Fibroblast of mammary gland (primary cell): ENCODE results near the gene HSPB1.
"Not testable (repeated sequence)": the region's sequence is repeated elsewhere in the genome, so short reads cannot be mapped to it uniquely, and the experiment has no call there.

Experiments
- DNase-seq: peaks from one replicate; pipeline ENCODE4 v3.0.0-alpha.2; 2010; ENCODE audit warnings: low read depth
- H3K4me3 ChIP-seq: 2 replicates; pipeline ENCODE4 v1.5.1; 2011; ENCODE audit warnings: low read depth, mild to moderate bottlenecking, low read length, moderate library complexity; ENCODE audit not compliant: control insufficient read depth
- TF ChIP-seq, protein P1 (sequence below): conservative IDR thresholded peaks from 2 replicates; pipeline ENCODE4 v1.5.1; 2011; ENCODE audit warnings: low read depth, low read length, inconsistent platforms; ENCODE audit not compliant: control insufficient read depth, insufficient read depth

The HSPB1 gene

GRCh38 chr7:76261931-76262330 lies 40.5 kb upstream of the HSPB1 start:
- no peak overlapping the region for H3K4me3 ChIP-seq
- no peak for DNase-seq
- TF ChIP-seq, protein P1, sequence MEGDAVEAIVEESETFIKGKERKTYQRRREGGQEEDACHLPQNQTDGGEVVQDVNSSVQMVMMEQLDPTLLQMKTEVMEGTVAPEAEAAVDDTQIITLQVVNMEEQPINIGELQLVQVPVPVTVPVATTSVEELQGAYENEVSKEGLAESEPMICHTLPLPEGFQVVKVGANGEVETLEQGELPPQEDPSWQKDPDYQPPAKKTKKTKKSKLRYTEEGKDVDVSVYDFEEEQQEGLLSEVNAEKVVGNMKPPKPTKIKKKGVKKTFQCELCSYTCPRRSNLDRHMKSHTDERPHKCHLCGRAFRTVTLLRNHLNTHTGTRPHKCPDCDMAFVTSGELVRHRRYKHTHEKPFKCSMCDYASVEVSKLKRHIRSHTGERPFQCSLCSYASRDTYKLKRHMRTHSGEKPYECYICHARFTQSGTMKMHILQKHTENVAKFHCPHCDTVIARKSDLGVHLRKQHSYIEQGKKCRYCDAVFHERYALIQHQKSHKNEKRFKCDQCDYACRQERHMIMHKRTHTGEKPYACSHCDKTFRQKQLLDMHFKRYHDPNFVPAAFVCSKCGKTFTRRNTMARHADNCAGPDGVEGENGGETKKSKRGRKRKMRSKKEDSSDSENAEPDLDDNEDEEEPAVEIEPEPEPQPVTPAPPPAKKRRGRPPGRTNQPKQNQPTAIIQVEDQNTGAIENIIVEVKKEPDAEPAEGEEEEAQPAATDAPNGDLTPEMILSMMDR = no peak

DNA sequence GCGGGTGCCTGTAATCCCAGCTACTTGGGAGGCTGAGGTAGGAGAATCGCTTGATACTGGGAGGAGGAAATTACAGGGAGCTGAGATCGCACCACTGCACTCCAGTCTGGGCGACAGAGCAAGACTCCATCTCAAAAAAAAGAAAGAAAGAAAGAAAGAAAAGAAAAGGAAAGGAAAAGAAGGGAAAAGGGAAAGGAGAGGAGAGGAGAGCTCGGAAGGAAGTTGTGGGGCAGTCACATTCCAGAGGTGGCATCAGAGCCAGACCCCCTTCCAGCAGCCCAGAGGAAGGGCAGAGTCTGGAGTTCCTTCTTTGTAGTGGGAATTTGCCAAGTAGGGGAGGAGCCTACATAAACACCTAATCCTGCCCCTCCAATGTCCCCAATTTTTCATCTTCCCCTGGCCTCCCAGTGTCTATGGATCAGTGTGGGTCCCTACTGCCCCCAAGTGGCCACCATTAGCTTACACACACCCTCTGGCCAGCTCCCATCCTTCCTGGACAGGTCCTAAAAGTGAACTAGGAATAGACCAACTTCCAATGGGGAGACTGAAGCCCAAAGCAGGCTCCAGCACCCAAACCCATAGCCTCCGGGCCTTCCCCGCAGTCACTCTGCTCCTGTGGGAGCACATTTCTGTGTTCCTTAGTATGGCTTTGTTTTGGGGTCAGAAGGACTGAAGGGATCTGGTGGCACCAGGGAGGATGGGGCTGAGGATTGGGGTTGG lies 39.6 kb upstream of the HSPB1 start:
- no peak overlapping the region for H3K4me3 ChIP-seq
- DNase-seq = peak; percentile 67
- TF ChIP-seq, protein P1 = peak; percentile 92

- TF ChIP-seq, protein P1 = no peak
- no peak for DNase-seq
- no peak overlapping the region for H3K4me3 ChIP-seq
These were observed 37.2 kb upstream of the HSPB1 start for GRCh38 chr7:76265299-76265698.

DNA sequence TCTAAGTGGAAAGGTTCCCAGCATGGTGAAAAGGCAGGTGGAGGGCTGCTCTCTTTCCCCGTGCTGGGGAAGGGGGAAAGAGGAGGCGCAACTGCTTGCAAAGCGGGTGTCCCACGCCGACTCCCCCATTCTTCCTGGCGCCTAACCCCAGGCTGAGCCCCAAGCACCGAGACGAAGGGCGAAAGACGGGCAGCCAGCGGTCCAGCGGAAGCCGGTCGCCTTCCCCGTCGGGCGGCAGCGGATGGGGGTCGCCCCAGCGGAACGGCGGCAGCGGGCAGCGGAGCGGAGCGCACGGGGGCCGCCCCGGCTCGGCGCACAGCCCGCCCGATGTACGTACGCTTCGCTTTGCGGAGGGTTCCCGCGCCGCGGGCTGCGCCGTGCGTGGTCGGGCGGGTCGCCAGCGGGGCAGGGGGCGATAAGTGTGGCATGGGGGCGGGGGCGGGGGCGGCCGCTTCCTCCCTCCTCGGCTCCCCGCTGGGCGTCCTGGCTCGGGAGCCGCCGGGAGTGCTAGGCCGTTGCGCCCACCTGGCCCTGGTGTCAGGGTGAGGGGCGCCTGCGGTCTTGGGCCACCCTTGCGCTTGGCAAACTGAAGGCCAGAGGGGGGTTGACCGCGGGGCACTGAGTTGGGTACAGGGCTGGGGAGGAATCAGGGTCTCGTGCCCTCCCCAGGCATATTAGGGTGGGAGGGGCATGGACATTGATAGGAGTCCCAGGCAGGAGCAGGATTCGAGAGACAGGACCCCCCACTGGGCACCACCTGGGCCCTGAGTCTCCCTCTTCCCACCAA lies 35.2 kb upstream of the HSPB1 start:
- TF ChIP-seq, protein P1 = no peak
- no peak overlapping the region for H3K4me3 ChIP-seq
- DNase-seq = no peak

GRCh38 chr7:76267894-76268183 lies 34.6 kb upstream of the HSPB1 start:
- no peak overlapping the region for H3K4me3 ChIP-seq
- no peak for DNase-seq
- TF ChIP-seq, protein P1 = no peak

DNA sequence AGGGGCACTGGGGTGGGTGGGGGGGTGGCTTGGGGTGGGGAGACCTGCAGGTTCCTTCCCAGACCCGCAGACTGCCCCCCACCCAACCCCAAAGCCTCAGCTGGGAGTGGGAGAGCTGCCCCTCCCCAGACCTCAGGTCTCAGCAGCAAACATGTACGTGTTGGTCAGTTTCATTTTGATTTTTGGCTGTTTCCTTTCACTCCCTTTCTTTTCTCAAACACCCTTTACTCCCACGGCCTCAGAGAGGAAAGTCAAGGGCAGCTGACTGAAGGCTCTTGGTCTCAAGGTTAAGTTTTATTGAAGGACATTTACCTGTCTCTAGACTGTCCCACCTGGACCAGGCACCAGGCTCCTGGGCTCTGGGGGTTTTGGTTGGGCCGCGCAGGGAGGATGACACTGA lies 34.1 kb upstream of the HSPB1 start:
- no peak for DNase-seq
- H3K4me3 ChIP-seq = no peak overlapping the region
- TF ChIP-seq, protein P1 = no peak

DNA sequence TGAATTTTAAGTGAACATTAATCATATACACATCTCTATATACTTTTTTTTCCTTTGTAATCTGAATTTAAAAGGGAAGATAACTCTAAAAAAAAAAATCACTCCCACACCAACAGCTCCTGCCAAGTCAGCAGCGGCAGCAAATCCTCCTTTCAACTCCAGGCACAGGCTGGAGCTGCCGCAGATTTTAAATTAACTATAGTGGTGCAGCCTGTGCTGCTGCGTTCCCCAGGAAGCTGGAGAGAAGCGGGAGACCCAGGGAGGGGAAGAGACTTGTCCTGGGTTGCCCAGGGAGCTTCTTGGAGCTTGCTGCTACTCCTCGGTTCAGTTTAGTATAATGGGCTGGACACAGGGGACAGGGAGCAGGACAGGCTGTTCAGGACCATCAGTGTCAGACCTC lies 32.6 kb upstream of the HSPB1 start:
- DNase-seq = no peak
- TF ChIP-seq, protein P1 = no peak
- H3K4me3 ChIP-seq = no peak overlapping the region

DNA sequence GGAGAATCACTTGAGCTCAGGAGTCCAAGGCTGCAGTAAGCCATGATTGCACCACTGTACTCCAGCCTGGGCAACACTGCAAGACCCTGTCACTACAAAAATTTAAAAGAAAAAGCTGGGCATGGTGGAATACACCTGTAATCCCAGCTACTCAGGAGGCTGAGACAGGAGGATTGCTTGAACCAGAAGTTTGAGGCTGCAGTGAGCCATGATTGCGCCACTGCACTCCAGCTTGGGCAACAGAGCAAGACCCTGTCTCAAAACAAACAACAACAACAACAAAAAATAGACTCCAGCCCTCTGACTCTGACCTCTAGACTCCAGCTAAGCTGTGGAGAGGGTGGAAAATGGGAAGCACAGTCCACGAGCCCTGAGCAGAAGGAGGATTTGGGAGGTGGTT lies 31.1 kb upstream of the HSPB1 start:
- not testable (repeated sequence) for H3K4me3 ChIP-seq, DNase-seq
